Spleen (tissue), 11 donors: Measurements from ENCODE around the gene MYH14. TPM values are rescaled to one million over a fixed set of nuclear protein-coding genes. Genes with fewer than 3 reads are reported as not detected.

Experiments used
- DNase-seq: peaks from one replicate; pipeline ENCODE4 v3.0.0-alpha.2; 2020
- H3K27ac ChIP-seq, 8 donors: fragments of 200-600 bp; sonication (generic) in 7 of 8; 1 replicate in 4 of 8; 2 replicates in 4 of 8; pipeline versions ENCODE4 v1.5.0 to v1.8.0; 2016 to 2021; ENCODE audit warnings: inconsistent platforms in 4 of 8, mild to moderate bottlenecking in 4 of 8, moderate library complexity in 1 of 8
- H3K27me3 ChIP-seq, 7 donors: fragments of 200-600 bp; sonication (generic) in 6 of 7; replicated peaks in 1 of 7; 1 replicate in 4 of 7; 2 replicates in 3 of 7; pipeline versions ENCODE4 v1.5.0 to v1.8.0; 2016 to 2021; ENCODE audit warnings: inconsistent platforms in 3 of 7, mild to moderate bottlenecking in 1 of 7
- H3K36me3 ChIP-seq, 6 donors: fragments of 200-600 bp; sonication (generic) in 5 of 6; 1 replicate in 4 of 6; 2 replicates in 2 of 6; pipeline versions ENCODE4 v1.5.0 to v1.8.0; 2016 to 2021; ENCODE audit warnings: inconsistent platforms in 2 of 6
- H3K4me1 ChIP-seq, 6 donors: fragments of 200-600 bp; sonication (generic) in 5 of 6; 1 replicate in 3 of 6; 2 replicates in 3 of 6; pipeline versions ENCODE4 v1.5.0 to v1.8.0; 2016 to 2021; ENCODE audit warnings: inconsistent platforms in 3 of 6
- H3K4me3 ChIP-seq, 8 donors: fragments of 200-600 bp; sonication (generic) in 7 of 8; 1 replicate in 4 of 8; 2 replicates in 4 of 8; pipeline versions ENCODE4 v1.5.0 to v1.8.0; 2016 to 2021; ENCODE audit warnings: inconsistent platforms in 4 of 8, mild to moderate bottlenecking in 4 of 8, moderate library complexity in 2 of 8
- H3K9me3 ChIP-seq, 8 donors: fragments of 200-600 bp; sonication (generic) in 7 of 8; 1 replicate in 4 of 8; 2 replicates in 4 of 8; pipeline versions ENCODE4 v1.5.0 to v1.8.0; 2016 to 2021; ENCODE audit warnings: inconsistent platforms in 4 of 8
- CTCF ChIP-seq, 11 experiments: fragments of 200-600 bp in 7 of 11; fragments of 450-650 bp in 4 of 11; sonication (generic) in 4 of 11; IDR thresholded peaks in 8 of 11; conservative IDR thresholded peaks in 3 of 11; 1 replicate in 7 of 11; 2 replicates in 4 of 11; pipeline versions ENCODE4 v1.4.0 to v1.8.0; 2016 to 2021; ENCODE audit warnings: antibody characterized with exemption in 11 of 11, inconsistent platforms in 4 of 11, mild to moderate bottlenecking in 1 of 11
- POLR2A ChIP-seq, 3 donors: fragments of 450-650 bp; IDR thresholded peaks; one replicate each; pipeline ENCODE4 v1.5.1; 2017; ENCODE audit warnings: antibody characterized with exemption in 3 of 3, mild to moderate bottlenecking in 1 of 3
- POLR2AphosphoS5 ChIP-seq, 3 donors: sonication (generic); formaldehyde crosslinking; IDR thresholded peaks; one replicate each; pipeline ENCODE4 v1.5.1; 2017; ENCODE audit warnings: antibody characterized with exemption in 3 of 3
- WGBS, 5 donors: extraction: QIAGEN DNeasy Blood & Tissue Kit in 3 of 5; methylation state at CpG; one replicate each; pipeline versions ENCODE4 v1.1.5 to v1.1.7; 2013 to 2018; 5-methylcytosine and 5-hydroxymethylcytosine counted together
- intact Hi-C: fragments of 100-400 bp; cut with DNase I; formaldehyde crosslinking; loops from one replicate; pipeline ENCODE4 v1.15.0; 2023; ENCODE audit warnings: low total_unique reads
- polyA plus RNA-seq, 3 donors: library from polyadenylated mRNA; stranded (reverse); fragments of 200-250 nt; gene quantifications; one replicate each; pipeline ENCODE4 v1.2.1, GENCODE V29; 2013
- total RNA-seq, 7 donors: library from RNA; depleted of rRNA in 3 of 7; stranded (reverse); fragments of >200 nt in 3 of 7; fragmentation: NEBNext Ultra II Directional in 4 of 7; extraction: Animal tissue kit (Norgen Biotek cat#: 25700) in 4 of 7; gene quantifications; one replicate each; pipeline versions ENCODE4 v1.1.0 to v1.2.1, GENCODE V29; 2016 to 2021
- donor health status: healthy with polysubstance abuse.
- donor health status: DM: no; HTN: no; CAD: no; lungs with moderate emphysema.
- donor health status: DM: no; HTN: no; CAD: no.
- donor health status: Bipolar disorder and iron deficiency.
- donor health status: healthy.
- donor health status: DM: no; HTN: no; CAD: no.
- donor health status: DM: yes; HTN: yes; CAD: no.

MYH14 gene
- total and polyA plus RNA-seq, 10 donors, result 0.04 to 1.5 (median 0.28) TPM; not detected in 1

- 83 to 97% (median 89%) methylated on average over 8 to 10 of the region's 10 CpGs for WGBS, 5 donors
- Histone ChIP-seq H3K27me3 (peaks cover 0 to 45% (median 0%) of the 10 kb centered on the region in 7 donors), H3K36me3 (no peaks in the 10 kb centered on the region), H3K27ac (no peak overlapping the region), H3K4me3 (no peak overlapping the region), H3K9me3 (peaks cover 0 to 52% (median 35%) of the 10 kb centered on the region in 8 donors), H3K4me1 (no peaks in the 10 kb centered on the region)
- no peak for TF ChIP-seq POLR2AphosphoS5 (IDR thresholded peaks at IDR 0.05)
- no peak for TF ChIP-seq POLR2A (IDR thresholded peaks at IDR 0.05)
- TF ChIP-seq CTCF (IDR thresholded peaks at IDR 0.05 in 8 of 11, conservative IDR thresholded peaks at IDR 0.05 in 3 of 11), result no peak
- intact Hi-C loops, result no loop called here
- no peak for DNase-seq
These were observed 53.7 kb downstream of the MYH14 start for GRCh38 chr19:50257141-50257540.

GRCh38 chr19:50258918-50259372 lies 55.5 kb downstream of the MYH14 start:
- no peak for DNase-seq
- Histone ChIP-seq H3K9me3 (peaks cover 0 to 34% (median 17%) of the 10 kb centered on the region in 8 donors), H3K27me3 (peaks cover 0 to 45% (median 0%) of the 10 kb centered on the region in 7 donors), H3K4me1 (no peaks in the 10 kb centered on the region), H3K36me3 (no peaks in the 10 kb centered on the region), H3K27ac (no peak overlapping the region), H3K4me3 (no peak overlapping the region)
- no peak for TF ChIP-seq POLR2A (IDR thresholded peaks at IDR 0.05)
- peak in 5 of 11 experiments; percentile 25 to 37 (median 33) for TF ChIP-seq CTCF (IDR thresholded peaks at IDR 0.05 in 8 of 11, conservative IDR thresholded peaks at IDR 0.05 in 3 of 11)
- intact Hi-C loops, result no loop called here
- 28 to 51% (median 38%) methylated on average over 15 to 25 of the region's 25 CpGs for WGBS, 5 donors

GRCh38 chr19:50261446-50261970 lies 58.1 kb downstream of the MYH14 start:
- Histone ChIP-seq H3K36me3 (no peaks in the 10 kb centered on the region), H3K9me3 (peaks cover 0 to 16% (median 6%) of the 10 kb centered on the region in 8 donors), H3K27me3 (peaks cover 0 to 28% (median 0%) of the 10 kb centered on the region in 7 donors), H3K4me3 (no peak overlapping the region), H3K27ac (no peak overlapping the region), H3K4me1 (no peaks in the 10 kb centered on the region)
- 86 to 91% (median 88%) methylated on average over 11 to 16 of the region's 16 CpGs for WGBS, 5 donors
- intact Hi-C loops, result no loop called here
- DNase-seq, result no peak
- no peak for TF ChIP-seq POLR2A (IDR thresholded peaks at IDR 0.05)
- no peak for TF ChIP-seq CTCF (IDR thresholded peaks at IDR 0.05 in 8 of 11, conservative IDR thresholded peaks at IDR 0.05 in 3 of 11)
- no peak for TF ChIP-seq POLR2AphosphoS5 (IDR thresholded peaks at IDR 0.05)

GRCh38 chr19:50263176-50263575 lies 59.8 kb downstream of the MYH14 start:
- Histone ChIP-seq H3K4me3 (no peak overlapping the region), H3K27me3 (peaks cover 0 to 35% (median 0%) of the 10 kb centered on the region in 7 donors), H3K36me3 (no peaks in the 10 kb centered on the region), H3K9me3 (peaks cover 0 to 4% (median 0%) of the 10 kb centered on the region in 8 donors), H3K27ac (no peak overlapping the region), H3K4me1 (no peaks in the 10 kb centered on the region)
- intact Hi-C loops, result no loop called here
- DNase-seq, result no peak
- WGBS, 5 donors, result 88 to 96% (median 93%) methylated on average over 8 of the region's 8 CpGs
- no peak for TF ChIP-seq POLR2AphosphoS5 (IDR thresholded peaks at IDR 0.05)
- no peak for TF ChIP-seq CTCF (IDR thresholded peaks at IDR 0.05 in 8 of 11, conservative IDR thresholded peaks at IDR 0.05 in 3 of 11)
- TF ChIP-seq POLR2A (IDR thresholded peaks at IDR 0.05), result no peak
